SU-DHL-6 (cell line): ENCODE data around the gene TP63.

Experiments used
- CTCF ChIP-seq: fragments of 200-600 bp; sonication (generic); IDR thresholded peaks from one replicate; pipeline ENCODE4 v1.5.1; 2017; ENCODE audit warnings: antibody characterized with exemption, mild to moderate bottlenecking, low read length, moderate library complexity; ENCODE audit not compliant: insufficient read depth, poor library complexity, severe bottlenecking
- EZH2phosphoT487 ChIP-seq: fragments of 200-600 bp; sonication (generic), shearing (Covaris generic); conservative IDR thresholded peaks from 2 replicates; pipeline ENCODE4 v1.6.1; 2018; ENCODE audit warnings: mild to moderate bottlenecking, antibody characterized with exemption, low read length, moderate library complexity, mixed read lengths

- no peak for TF ChIP-seq CTCF
- no peak for TF ChIP-seq EZH2phosphoT487
These were observed 169.2 kb downstream of the TP63 start for GRCh38 chr3:189800436-189800835.
